Subcutaneous adipose tissue (tissue), 4 donors: ENCODE data around the gene TMEM181. TPM values are rescaled to one million over a fixed set of nuclear protein-coding genes. Genes with fewer than 3 reads are reported as not detected.

Experiments used
- total RNA-seq, 4 donors: library from RNA; depleted of rRNA; stranded (reverse); fragments of >200 nt; gene quantifications; one replicate each; pipeline ENCODE4 v1.1.0, GENCODE V29; 2016
- TF ChIP-seq, protein P1 (sequence below): fragments of 450-650 bp; IDR thresholded peaks from one replicate; pipeline ENCODE4 v1.5.1; 2016; ENCODE audit warnings: low read depth, mild to moderate bottlenecking, control low read depth, antibody characterized with exemption, moderate library complexity

Gene TMEM181
- total RNA-seq, 4 donors from 2014 or later: 15.1 to 33.1 (median 19.7) TPM

DNA sequence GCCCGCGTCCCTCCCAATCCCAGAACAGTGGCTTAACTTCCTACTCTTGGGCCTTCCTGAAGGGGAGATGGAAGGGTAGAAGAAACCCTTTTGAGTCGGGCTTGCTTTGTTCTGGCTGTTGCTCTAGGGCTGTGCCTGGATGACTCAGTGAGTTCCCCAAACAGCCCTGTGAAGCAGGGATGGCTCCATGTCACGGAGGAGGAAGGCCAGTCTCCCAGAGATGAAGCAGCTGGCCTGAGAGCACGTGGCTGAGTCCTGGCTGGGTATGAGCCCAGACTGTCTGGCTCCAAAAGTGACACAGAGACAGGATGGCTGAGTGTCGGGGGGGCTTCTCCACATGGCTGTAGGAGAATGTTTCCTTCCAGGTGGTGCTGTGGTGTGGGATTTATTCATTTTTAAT is 94.6 kb downstream of the TMEM181 start:
- TF ChIP-seq, protein P1, sequence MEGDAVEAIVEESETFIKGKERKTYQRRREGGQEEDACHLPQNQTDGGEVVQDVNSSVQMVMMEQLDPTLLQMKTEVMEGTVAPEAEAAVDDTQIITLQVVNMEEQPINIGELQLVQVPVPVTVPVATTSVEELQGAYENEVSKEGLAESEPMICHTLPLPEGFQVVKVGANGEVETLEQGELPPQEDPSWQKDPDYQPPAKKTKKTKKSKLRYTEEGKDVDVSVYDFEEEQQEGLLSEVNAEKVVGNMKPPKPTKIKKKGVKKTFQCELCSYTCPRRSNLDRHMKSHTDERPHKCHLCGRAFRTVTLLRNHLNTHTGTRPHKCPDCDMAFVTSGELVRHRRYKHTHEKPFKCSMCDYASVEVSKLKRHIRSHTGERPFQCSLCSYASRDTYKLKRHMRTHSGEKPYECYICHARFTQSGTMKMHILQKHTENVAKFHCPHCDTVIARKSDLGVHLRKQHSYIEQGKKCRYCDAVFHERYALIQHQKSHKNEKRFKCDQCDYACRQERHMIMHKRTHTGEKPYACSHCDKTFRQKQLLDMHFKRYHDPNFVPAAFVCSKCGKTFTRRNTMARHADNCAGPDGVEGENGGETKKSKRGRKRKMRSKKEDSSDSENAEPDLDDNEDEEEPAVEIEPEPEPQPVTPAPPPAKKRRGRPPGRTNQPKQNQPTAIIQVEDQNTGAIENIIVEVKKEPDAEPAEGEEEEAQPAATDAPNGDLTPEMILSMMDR: no peak

DNA sequence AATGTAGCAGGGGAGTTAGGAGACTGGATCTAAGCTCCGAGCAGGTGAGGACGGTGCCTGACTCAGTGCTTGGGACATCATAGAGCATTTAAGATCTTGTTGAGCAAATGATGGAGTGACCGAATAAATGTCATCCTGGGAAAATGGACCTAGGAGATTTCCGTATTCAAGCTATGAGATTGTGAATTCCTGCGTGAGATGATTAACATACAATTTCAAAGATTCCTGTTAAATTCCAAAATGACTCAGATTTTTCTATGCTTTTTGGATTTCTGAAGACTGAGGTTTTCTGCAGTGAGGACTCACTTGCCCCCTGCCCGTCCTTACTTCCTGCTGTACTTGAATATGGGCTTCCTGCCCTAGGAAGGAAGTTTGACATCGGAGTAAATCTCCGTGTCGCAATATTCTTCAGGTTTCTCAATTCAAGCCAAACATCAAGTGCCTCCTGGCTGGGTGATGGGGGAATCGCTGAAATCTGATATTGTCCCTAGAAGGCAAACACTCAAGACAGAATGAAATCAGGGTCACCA is 95.1 kb downstream of the TMEM181 start:
- TF ChIP-seq, protein P1: no peak

DNA sequence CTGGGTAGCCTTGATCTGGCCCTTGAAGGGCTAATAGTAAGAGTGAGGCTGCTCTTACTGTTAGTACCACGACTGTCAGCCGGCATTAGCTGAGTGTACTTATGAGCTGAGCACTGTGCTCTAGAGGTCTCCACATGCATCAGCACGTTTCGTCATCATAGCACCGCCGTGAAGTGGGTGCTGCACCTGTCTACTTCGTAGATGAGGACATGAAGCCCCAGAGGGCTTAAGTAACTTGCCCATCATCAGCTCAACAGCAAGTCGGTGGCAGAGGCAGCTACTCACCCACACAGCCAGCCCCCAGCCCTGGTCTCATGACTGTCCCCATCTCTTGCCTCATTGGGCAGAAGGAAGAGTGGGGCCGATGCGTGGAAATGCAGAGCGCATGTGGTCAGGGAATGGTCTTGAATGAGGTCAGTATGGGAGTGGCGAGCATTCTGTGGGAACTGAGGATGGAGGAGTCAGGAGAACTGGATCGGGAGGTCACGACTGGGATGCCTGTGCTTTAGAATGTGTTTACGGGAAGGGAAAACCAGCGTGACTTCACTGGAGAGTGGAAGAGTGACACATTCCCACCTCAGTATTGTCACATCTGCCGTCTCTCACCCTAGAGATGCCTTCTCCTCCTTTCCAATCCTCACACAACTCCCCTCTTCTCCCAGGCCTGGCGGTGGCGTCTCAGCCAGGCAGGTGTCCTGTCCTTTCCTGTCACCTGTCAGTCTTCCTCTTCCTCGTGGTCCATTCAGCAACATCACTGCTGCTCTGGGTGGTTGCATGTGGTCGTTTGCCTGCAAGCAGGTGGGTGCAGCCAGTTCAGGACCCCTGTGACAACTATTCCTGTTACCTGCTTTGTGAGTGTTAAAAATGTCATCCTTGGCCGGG is 95.9 kb downstream of the TMEM181 start:
- TF ChIP-seq, protein P1: no peak

DNA sequence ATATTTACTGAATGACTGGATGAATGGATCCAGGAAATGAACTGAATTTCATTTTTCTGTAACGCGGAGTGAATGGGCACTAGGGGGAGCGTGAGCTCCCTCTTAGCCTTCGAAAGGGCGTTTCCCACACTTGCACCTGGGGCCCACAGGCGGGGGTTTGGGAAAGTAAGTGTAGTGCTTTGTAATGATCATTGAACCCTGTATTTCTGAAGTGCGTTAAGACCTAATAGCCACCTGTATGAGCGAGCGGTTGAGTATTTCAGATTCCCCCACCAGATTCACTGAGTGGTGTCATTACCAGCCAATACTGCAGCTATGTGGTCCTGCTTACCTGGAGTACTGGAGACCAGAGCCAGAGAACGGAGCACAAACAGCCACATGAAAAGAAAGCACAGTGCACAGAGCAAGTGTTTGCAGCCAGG is 100.5 kb downstream of the TMEM181 start:
- TF ChIP-seq, protein P1: no peak

DNA sequence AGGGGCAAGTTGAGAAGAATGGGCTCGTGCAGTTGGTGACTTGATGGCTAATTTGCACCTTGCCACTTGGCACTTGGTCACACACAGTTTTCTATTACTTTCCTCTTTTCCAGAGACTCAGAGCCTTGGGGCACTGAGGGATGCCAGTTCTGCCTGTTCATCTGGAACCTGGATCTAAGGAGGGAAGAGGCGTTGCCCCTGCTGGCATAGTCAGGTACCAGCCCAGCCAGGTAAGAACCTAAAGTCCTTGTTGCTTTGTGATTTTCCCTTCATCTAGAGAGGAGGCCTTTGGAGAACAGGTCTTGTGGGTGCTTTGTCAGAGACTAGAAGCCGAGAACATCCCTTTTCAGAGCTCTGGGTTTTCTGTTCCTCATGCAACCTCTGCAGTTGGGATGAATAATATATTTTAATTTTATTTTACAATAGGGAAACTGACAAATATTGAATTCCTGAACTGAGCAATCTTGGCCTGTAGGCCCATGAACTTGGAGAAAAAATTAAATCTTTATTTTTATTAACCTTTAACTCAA is 101.3 kb downstream of the TMEM181 start:
- TF ChIP-seq, protein P1: no peak

DNA sequence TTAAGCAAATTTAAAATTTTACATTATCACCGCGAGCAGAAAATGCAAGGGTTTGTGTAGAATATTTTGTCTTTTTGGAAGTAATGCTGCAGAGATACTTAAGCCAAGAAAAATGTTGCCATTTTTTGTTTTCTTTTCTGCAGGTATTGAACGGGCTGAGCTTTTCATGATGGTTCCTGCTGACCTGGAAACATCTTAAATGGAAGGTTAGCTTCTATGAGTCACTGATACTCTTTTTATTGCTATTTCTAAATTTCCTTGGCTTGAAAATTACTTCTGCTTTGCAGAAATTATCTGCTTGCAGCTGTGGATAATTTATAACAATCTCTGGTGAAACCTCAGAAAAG is 102.7 kb downstream of the TMEM181 start:
- TF ChIP-seq, protein P1: no peak

DNA sequence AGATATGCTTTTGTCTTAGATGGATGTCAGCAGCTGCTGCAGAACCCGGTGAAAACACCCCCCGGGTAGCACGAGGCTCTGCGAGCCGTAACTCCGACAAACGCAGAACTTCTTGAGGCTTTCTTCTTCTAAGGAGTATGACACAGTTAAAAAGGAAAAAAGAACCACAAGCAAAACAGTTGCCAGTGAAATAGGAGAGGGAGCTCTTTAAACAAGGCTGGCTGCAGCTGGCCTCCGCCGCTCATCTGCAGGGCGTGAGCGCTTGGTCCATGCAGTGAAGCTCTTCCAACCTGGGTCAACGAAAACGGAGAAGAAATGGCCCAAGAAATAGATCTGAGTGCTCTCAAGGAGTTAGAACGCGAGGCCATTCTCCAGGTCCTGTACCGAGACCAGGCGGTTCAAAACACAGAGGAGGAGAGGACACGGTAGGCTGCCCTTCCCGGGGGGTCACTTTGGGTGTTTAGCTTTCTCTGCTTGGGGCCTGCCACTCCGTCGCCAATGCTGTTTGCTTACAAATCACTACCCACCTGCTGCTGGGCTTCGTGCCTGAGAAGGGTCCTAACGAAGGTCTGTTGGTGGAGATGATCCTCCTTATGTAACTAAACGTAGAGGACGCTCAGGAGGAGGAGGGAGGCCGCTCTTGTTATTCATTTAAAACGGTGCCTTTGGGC is 103.2 kb downstream of the TMEM181 start:
- TF ChIP-seq, protein P1: no peak
